Fibroblast of the aortic adventitia (primary cell): Measurements from ENCODE around the gene SEC23B. TPM values are rescaled to one million over a fixed set of nuclear protein-coding genes. Genes with fewer than 3 reads are reported as not detected.

Experiments used
- DNase-seq: peaks from one replicate; pipeline ENCODE4 v3.0.0-alpha.2; 2010; ENCODE audit warnings: low read depth
- H3K4me3 ChIP-seq: 2 replicates; pipeline ENCODE4 v1.5.1; 2011; ENCODE audit warnings: low read depth, mild to moderate bottlenecking, control low read depth, low read length, moderate library complexity
- total RNA-seq: library from RNA; depleted of rRNA; stranded (reverse); fragments of >200 nt; gene quantifications from 2 replicates; pipeline ENCODE4 v1.2.3, GENCODE V29; 2012; ENCODE audit warnings: low replicate concordance
- TF ChIP-seq, protein P1 (sequence below): IDR thresholded peaks from 2 replicates; pipeline ENCODE4 v1.5.1; 2011; ENCODE audit warnings: mild to moderate bottlenecking, low read length, control low read depth, inconsistent platforms; ENCODE audit not compliant: insufficient read depth

Gene SEC23B
- total RNA-seq, 1 donor, result 45.6 TPM

DNA sequence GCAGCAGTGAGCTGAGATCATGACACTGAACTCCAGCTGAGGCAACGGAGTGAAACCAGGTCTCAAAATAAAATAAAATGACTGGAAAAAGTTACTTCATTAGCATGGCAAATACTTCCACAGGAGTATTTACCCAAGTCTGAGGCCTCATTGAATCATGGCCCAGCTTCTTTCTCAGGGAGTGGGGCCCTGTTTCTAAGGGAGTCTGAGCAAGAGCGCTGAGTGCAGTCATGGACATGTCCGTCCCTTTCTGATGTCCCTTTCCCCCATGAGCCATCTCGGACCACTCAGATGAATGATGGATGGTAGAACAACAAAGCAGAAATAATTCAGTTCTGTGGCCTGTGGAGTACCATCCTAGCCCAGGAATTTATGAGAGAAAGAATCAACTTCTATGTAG is 72.3 kb downstream of the SEC23B start:
- DNase-seq, result no peak
- H3K4me3 ChIP-seq, result no peak overlapping the region
- TF ChIP-seq, protein P1, sequence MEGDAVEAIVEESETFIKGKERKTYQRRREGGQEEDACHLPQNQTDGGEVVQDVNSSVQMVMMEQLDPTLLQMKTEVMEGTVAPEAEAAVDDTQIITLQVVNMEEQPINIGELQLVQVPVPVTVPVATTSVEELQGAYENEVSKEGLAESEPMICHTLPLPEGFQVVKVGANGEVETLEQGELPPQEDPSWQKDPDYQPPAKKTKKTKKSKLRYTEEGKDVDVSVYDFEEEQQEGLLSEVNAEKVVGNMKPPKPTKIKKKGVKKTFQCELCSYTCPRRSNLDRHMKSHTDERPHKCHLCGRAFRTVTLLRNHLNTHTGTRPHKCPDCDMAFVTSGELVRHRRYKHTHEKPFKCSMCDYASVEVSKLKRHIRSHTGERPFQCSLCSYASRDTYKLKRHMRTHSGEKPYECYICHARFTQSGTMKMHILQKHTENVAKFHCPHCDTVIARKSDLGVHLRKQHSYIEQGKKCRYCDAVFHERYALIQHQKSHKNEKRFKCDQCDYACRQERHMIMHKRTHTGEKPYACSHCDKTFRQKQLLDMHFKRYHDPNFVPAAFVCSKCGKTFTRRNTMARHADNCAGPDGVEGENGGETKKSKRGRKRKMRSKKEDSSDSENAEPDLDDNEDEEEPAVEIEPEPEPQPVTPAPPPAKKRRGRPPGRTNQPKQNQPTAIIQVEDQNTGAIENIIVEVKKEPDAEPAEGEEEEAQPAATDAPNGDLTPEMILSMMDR, result no peak

DNA sequence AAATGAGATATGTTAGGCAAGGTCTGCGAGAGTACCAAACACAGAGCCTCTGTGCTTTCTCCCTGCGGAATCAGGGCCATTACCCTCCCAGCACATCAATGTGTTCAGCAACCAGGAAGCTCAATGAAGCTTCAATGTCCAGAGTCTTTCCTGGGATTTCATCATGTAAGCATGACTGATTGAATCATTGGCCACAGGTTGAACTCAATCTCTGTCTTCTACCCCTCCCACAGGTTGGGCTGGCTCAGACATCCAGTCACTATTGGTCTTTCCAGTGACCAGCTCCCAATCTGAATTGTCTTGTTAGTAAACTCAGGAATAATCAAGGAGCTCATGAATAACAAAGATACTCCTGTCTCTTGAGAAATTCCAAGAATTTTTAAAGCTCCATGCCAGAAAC is 77.4 kb downstream of the SEC23B start:
- peak; percentile 88 for DNase-seq
- no peak overlapping the region for H3K4me3 ChIP-seq
- TF ChIP-seq, protein P1, result no peak

DNA sequence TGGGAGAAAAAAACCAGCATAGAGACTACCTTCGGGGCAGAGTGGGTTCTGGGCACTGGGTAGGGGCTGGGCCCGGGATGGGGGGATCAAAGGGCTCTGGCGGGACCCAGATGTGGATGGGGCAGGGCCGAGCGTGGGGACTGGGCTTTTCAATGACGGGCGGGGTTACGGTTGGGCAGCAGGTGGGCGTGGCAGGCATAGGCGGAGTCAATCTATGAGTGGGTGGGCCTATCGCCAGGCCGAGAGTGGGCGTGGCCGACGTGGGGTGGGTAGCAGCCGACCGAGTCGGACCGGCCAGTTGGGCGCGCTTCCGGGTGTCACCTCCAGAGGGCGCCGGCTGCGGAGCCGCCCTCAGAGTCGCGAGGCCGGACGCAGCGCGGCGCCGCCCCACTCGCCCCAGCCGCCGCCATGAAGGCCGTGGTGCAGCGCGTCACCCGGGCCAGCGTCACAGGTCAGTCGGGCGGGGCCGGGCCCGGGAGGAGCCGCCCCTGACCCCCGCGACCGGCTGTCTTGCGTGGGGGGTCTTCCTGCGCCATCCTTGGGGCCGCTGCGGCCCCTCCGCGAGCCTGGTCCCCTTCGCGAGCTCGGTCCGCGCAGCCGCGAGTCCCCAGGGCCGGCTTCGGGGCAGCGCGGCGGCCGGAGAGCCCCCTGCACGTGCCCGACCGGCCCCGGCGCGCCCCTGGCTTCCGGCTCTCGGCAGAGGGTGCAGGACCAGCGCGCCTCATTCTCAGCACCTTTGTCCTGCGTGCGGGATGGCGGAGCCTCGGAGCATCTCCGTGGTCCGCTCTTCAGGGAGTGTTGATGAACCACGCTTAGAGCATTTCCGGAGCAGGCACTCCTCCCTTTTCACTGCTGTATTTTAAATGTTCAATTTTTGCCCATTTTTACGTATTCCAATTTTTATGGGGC is 80.2 kb downstream of the SEC23B start, which contains the start of gene DTD1:
Gene DTD1, plus strand, starts transcription at position 390 of the 909 bp plus-strand sequence. Its CDS starts 19 bp downstream, at position 409.
- peak within 1 kb of the TSS; percentile 86 for H3K4me3 ChIP-seq
- TF ChIP-seq, protein P1, result peak; percentile 62
- peak; percentile 88 for DNase-seq

DNA sequence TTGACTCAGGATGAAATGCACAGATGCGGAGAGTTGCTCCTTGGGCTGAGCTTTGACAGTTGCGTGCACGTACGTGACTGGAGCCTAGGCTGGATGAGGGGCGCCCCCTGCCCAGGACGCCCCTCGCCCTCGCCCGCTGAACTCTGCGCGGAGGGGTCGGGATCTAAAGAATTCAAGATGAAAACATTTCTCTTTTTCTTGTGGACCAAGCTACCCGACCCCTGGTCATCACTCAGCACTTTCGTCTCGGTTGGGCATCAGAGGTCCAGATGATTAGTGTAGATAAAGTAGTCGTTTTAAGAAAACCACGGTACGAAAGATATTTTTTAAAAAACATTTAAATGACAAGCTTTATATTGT is 80.8 kb downstream of the SEC23B start:
- no peak for DNase-seq
- TF ChIP-seq, protein P1, result no peak
- H3K4me3 ChIP-seq, result peak overlapping the region; percentile 86

DNA sequence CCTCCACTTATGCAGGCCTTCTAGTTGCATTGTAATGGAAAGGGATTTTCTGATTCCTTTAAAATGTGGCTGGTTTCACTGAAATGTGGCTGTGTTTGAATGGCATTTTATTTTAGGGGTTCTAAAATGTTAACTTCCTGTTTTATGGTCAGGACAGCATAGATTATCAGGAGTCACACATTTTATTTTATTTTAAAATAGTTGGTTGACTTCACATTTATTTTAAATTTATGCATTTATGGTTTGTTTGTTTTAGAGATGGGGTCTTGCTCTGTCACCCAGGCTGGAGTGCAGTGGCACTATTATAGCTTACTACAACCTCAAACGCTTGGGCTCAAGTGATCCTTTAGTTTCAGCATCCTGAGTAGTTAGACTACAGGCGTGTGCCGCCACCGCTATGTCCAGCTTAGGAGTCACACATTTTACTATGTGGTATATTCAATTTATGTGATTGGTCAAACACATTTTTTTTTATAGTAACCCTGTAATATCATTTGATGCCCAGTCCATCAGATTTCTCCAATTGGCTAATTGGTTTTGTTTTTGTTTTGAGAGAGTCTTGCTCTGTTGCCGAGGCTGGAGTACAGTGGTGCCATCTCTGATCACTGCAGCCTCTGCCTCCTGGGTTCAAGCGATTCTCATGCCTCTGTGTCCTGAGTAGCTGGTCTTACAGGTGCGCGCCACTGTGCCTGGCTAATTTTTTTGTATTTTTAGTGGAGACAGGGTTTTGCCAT is 82.4 kb downstream of the SEC23B start:
- no peak overlapping the region for H3K4me3 ChIP-seq
- TF ChIP-seq, protein P1, result no peak
- DNase-seq, result no peak

DNA sequence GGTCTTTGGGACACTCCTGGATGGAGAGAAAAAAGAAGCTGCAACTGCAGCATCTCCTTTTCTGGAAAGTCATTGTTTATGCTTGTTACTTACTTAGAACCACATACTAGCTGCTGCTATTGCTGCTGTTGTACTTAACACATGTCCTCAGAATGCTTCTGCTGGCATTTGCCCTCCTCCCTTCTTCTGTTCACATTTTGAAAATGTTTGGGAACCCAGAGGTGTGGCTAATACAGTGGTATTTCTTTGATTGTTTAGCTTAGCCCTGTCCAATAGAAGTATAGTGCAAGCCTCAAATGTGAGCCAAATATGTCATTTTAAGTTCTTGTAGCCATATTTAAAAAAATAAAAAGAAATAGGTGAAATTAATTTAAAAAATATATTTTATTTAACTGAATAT is 88.5 kb downstream of the SEC23B start:
- DNase-seq, result no peak
- H3K4me3 ChIP-seq, result no peak overlapping the region
- TF ChIP-seq, protein P1, result no peak
